CD1c-positive myeloid dendritic cell (primary cell): Measurements from ENCODE around the gene FASN.

Experiments used
- DNase-seq: peaks from one replicate; pipeline ENCODE4 v3.0.0-alpha.2; 2016; ENCODE audit errors: extremely low spot score

FASN gene

GRCh38 chr17:82101301-82101715, 3.3 kb upstream of the FASN start:
- DNase-seq, result no peak

GRCh38 chr17:82100502-82101298, 2.7 kb upstream of the FASN start:
- no peak for DNase-seq

- DNase-seq, result peak; percentile 13
Measured at GRCh38 chr17:82098939-82099763, 1.1 kb upstream of the FASN start.

GRCh38 chr17:82097919-82098168, 192 bp downstream of the FASN start:
- no peak for DNase-seq

- DNase-seq, result peak; percentile 34
Measured at GRCh38 chr17:82097184-82097918, 685 bp downstream of the FASN start.

DNA sequence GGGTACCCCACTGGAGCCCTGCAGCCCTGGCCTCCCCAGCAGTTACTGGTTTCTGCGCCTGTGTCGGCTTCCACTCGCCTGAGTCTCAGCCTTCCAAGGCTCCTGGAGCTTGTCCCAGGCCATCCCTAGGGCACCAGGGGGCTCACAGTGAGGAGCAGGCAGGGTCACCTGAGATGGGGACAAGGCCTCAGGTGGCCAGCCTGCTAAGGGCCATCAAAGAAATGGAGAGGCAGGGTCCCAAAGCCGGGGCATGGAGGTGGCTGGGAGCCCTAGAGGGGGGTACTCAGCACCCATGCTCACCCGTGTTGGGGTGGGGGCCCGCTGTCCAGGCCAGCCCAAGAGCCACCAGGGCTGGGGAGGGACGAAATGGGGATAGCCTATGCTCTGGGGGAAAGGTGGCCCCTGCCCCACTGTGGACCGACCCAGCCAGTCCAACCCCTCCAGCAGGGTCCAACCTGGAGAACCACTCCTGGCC, 1.3 kb downstream of the FASN start:
- no peak for DNase-seq

DNA sequence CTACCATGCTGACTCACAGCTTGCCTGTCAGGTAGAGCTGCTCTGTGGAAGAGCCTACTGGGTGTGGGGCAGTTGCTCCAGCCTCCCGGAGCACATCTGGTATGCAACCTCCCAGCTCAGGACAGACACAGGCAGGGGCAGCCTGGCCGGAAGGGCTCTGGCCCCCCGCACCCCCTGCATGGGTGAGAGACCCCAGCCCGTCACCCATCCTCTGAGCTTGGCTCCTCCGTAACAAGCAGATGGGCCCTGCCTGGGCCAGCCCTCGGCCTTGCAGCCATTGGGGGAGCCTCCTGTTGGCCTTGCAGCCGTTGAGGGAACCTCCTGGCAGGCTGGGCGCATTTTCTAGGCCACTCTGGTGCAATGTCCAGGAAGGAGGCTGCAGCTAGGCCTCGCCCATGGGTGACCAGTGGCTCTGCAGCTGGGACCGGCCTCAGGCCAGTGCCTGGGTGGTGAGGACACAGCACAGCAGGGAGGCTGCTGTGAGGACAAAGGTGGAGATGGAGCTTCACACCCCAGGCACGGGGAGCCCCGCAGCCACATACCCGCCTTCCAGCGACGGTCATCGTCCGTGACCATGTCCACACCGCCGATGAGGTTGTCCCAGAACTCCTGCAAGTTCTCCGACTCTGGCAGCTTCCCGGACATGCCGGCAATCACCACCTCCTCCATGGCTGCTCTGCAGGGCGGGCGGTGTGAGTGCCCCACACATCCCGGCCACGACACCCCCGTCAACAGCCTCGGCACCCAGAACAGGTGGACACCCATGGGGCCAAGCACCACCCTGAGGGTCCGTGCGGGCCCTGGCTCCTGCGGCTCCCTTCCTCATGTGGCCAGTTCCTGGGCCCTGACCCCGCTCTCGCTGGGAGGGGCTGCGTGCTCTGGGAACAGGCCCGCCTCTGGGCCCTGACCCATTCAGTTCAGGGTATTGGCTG, 2.0 kb downstream of the FASN start:
- DNase-seq, result no peak

DNA sequence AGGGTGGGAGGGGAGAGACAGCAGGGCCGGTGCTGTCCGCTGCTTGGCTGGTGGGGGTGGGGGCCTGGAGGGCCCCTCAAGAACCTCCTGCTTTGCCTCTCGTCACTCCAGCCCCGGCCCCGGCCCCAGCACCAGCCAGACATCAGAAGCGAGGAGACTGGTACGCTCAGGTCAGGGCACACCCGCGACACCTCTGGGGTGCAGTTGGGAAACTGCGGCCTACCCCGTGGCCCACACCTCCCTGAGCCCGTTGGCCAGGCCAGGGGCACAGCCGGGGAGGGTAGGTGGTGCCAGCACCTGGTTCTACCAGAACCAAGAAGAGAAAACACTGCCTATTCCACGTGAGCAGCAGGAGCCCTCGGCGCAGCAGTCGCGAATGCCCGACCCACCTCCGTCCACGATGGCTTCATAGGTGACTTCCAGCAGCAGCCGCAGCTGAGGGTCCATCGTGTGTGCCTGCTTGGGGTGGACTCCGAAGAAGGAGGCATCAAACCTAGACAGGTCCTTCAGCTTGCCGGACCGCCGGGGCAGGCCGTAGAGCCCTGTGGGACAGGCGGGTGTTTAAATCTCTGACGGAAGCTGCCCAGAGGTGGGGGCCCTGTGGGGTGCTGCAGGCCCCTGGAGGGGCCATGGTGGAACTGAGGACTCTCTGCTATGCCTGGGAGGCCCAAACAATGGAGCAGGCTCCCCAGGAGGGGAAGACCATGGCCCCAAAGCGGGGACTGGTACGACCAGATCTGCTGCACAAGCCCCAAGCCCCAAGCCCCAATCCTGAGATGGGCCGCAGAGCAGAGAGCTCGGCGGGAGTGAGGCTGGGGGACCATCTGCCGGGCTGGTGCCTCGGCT, 2.9 kb downstream of the FASN start:
- DNase-seq, result no peak

- no peak for DNase-seq
Measured at GRCh38 chr17:82092995-82093751, 4.9 kb downstream of the FASN start.

DNA sequence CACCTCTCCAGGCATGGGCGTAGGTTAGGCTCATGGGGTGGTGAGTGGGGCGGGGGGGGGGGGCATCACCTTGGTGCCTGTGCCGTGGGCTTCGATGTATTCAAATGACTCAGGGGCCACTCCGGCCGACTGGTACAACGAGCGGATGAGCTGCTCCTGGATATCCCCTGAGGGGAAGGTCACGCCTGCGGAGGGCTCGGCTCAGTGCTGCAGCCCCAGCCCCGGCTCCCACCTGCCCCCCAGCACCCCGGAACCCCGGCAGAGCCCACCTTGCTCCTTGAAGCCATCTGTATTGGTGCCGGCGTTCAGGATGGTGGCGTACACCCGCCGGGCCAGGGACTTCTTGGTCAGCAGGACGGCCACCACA, 5.4 kb downstream of the FASN start:
- DNase-seq, result no peak

DNA sequence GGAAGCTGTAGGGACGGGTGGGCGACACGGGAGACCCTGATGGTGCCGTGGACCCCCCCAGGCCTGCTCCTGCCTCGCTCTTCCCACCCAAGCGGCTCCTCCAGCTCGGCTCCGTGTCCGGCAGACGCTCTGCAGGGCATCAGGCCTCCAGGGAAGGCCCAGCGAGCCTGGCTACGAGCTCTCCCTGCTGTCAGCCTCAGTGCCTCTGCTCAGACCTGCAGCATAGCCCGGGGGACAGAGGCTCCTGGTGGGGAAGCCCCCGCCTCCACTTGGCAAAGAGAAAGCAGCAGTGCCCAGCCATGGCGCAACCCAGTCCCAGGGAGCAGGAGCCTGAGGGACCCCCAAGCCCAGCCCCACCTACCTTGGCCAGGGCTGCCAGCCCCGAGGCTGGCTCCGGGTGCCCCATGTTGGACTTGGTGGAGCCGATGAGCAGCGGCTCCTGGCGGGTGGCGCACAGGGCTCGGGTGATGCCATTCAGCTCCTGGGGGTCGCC, 5.9 kb downstream of the FASN start:
- no peak for DNase-seq

- DNase-seq, result no peak
Measured at GRCh38 chr17:82091264-82092066, 6.6 kb downstream of the FASN start.

DNA sequence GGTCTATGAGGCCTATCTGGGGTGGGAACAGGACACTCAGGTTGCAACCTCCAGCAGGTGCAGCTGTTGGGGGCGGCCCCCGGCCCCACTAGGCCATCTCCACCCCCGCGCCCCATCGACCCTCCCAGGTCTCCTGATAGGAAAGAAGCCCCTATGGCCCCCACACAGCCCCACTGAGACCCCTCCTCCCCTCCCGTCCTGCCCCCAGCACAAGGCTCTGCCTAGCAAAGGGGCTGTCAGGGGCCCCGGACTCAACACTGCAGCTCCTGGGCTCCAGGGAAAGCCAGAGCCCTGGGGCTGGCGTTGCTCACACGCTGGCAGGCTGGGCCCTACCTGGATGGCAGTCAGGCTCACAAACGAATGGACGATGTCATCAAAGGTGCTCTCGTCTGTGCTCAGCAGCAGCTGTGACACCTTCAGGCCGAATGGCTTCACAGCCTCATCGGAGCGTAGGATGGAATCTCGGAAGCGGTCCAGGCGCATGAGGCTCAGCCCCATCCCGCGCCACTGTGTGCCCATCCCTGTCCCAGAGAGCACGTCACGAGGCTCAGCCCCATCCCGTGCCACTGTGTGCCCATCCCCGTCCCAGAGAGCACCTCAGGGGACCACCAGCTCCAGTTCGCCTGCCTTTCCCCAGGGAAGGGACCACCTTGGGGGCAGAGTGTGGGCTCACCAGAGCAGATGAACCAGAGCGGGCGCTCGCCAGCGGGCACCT, 7.3 kb downstream of the FASN start:
- no peak for DNase-seq

DNA sequence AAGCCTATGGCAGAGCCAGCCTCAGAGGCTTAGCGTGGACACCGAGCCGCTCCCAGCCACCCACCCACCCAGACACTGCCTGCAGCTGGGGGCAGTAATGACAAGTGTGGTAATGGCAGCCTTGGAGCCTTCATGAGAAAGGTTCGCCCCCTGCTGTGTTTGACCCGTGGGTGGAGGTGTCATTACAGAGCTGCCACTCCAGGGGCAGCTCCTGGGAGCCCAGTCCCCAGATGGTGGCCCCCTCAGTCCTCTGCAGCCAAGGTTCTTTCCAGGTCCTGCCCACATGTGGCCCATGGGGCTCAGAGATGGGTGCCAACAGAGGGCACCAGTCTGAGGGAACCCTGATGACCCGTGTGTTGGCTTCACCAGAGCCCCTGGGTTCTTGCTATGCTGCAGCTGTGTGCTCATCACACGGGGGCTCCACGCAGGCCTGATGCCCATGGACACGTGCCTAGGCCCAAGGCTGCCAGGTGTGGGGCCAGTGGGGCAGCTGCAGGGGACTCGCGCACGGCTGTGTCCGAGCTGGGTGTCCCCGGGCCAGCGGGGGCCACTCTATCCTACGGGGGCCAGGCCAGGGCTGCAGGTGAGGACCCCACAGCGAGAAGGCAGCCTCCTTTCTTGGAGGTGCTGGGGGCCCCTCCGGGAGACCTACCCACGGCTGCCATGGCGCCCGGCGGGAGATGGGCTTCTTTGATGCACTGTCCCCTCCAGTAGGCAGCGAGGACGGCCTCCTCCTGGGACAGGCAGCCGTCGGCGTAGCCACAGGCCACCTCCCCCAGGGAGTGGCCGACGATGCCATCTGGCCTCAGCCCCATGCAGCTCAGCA, 8.1 kb downstream of the FASN start:
- no peak for DNase-seq

GRCh38 chr17:82088838-82089722, 9.0 kb downstream of the FASN start:
- no peak for DNase-seq
